K562 (cell line): ENCODE measurements around the gene ATG14. TPM values are rescaled to one million over a fixed set of nuclear protein-coding genes. Genes with fewer than 3 reads are reported as not detected.
A peak's percentile ranks its signal among the peaks of the same experiment; 100 is the strongest.

Experiments
- ATAC-seq: fragments of 200-7000 bp; cut with Tn5 transposase; 3 replicates; pipeline ENCODE4 v1.9.1; 2020; ENCODE audit warnings: moderate library complexity
- BruUV-seq: library from RNA; stranded (reverse); fragments of 400-500 nt; replicated peaks from 2 replicates; lab custom pipeline; 2021; lab: Mats Ljungman, UMichigan
- CTCF ChIA-PET: fragments of 300-600 bp; formaldehyde crosslinking; extraction: SDS; loops from one replicate; lab custom pipeline; 2021; ENCODE audit warnings: low intra/inter-chr PET ratio; lab: Yijun Ruan, JAX
- POLR2A ChIA-PET: fragments of 300-600, 350-650 bp; sonication (Branson Sonifier 250); formaldehyde crosslinking; extraction: SDS; loops from one replicate; lab custom pipeline; 2021; ENCODE audit warnings: antibody characterized with exemption, inconsistent platforms; lab: Yijun Ruan, JAX
- DNase-seq, 4 experiments: peaks; one replicate each; pipeline versions ENCODE4 v3.0.0 to v3.0.0-alpha.2; 2011 to 2018; ENCODE audit warnings: low spot score in 3 of 4, mixed read lengths in 3 of 4; ENCODE audit errors: extremely low read depth in 1 of 4
- FAIRE-seq: peaks from 2 replicates; lab custom pipeline; 2011; peaks lifted over from hg19 to GRCh38; lab: Jason Lieb, UNC
- H2AFZ ChIP-seq: 2 replicates; pipeline ENCODE4 v1.6.0; 2011; ENCODE audit warnings: low read depth, low read length, control low read depth, inconsistent platforms
- H3K27ac ChIP-seq: fragments of 200-600 bp; 3 replicates; pipeline ENCODE4 v1.8.0; 2011; ENCODE audit warnings: low read depth, mild to moderate bottlenecking, control low read depth, inconsistent platforms, low read length, moderate library complexity, mixed read lengths; ENCODE audit errors: extremely low read depth
- H3K27me3 ChIP-seq, 2 experiments: fragments of 300-600 bp in 1 of 2; 2 replicates in 1 of 2; 3 replicates in 1 of 2; pipeline versions ENCODE4 v1.6.0 to v1.8.0; 2011; ENCODE audit warnings: inconsistent platforms in 2 of 2, low read length in 2 of 2, mild to moderate bottlenecking in 1 of 2, mixed read lengths in 1 of 2, moderate library complexity in 1 of 2; ENCODE audit not compliant: control insufficient read depth in 2 of 2, insufficient read depth in 2 of 2
- H3K36me3 ChIP-seq: fragments of 300-600 bp; 3 replicates; pipeline ENCODE4 v1.8.0; 2011; ENCODE audit warnings: mild to moderate bottlenecking, low read length, inconsistent platforms; ENCODE audit not compliant: control insufficient read depth, insufficient read depth
- H3K4me1 ChIP-seq, 2 experiments: fragments of 200-600 bp in 1 of 2; replicated peaks in 1 of 2; 2 replicates in 1 of 2; 3 replicates in 1 of 2; pipeline versions ENCODE4 v1.5.1 to v1.8.0; 2011; ENCODE audit warnings: inconsistent platforms in 2 of 2, low read length in 2 of 2, mild to moderate bottlenecking in 1 of 2, mixed read lengths in 1 of 2, moderate library complexity in 1 of 2; ENCODE audit not compliant: control insufficient read depth in 2 of 2, insufficient read depth in 2 of 2
- H3K4me2 ChIP-seq: 2 replicates; pipeline ENCODE4 v1.6.1; 2011; ENCODE audit warnings: low read length, control low read depth, inconsistent platforms, mixed read lengths; ENCODE audit not compliant: insufficient read depth
- H3K4me3 ChIP-seq: fragments of 200-600 bp; sonication (generic), shearing (Covaris generic); 2 replicates; pipeline ENCODE4 v1.5.1; 2016; ENCODE audit warnings: control low read depth, inconsistent platforms
- H3K79me2 ChIP-seq: fragments of 200-600 bp; 3 replicates; pipeline ENCODE4 v1.8.0; 2011; ENCODE audit warnings: low read length, inconsistent platforms; ENCODE audit not compliant: control insufficient read depth, insufficient read depth
- H3K9ac ChIP-seq, 2 experiments: 2 replicates each; pipeline versions ENCODE4 v1.6.0 to v1.6.1; 2011; ENCODE audit warnings: low read depth in 2 of 2, low read length in 2 of 2, control low read depth in 1 of 2, inconsistent platforms in 1 of 2, mild to moderate bottlenecking in 1 of 2, mixed read lengths in 1 of 2; ENCODE audit not compliant: insufficient read depth in 1 of 2
- H3K9me1 ChIP-seq: one replicate; pipeline ENCODE4 v1.6.0; 2011; ENCODE audit warnings: inconsistent platforms, mild to moderate bottlenecking, low read length, moderate library complexity; ENCODE audit not compliant: control insufficient read depth, insufficient read depth
- H3K9me3 ChIP-seq: replicated peaks from 2 replicates; pipeline ENCODE4 v1.5.1; 2011; ENCODE audit warnings: low read depth, low read length, inconsistent platforms; ENCODE audit not compliant: control insufficient read depth, insufficient read depth
- H4K20me1 ChIP-seq: replicated peaks from 2 replicates; pipeline ENCODE4 v1.6.1; 2011; ENCODE audit warnings: low read length, inconsistent platforms, mixed read lengths; ENCODE audit not compliant: control insufficient read depth, insufficient read depth
- CAMTA2 ChIP-seq: fragments of 250-450 bp; sonication (Bioruptor Pico); conservative IDR thresholded peaks from 2 replicates; pipeline ENCODE4 v1.5.1; 2022
- LEF1 ChIP-seq: fragments of 450-650 bp; IDR thresholded peaks from 2 replicates; pipeline ENCODE4 v1.6.1; 2016; ENCODE audit warnings: mild to moderate bottlenecking
- NRF1 ChIP-seq, 2 experiments: fragments of 450-650 bp; IDR thresholded peaks in 1 of 2; conservative IDR thresholded peaks in 1 of 2; 2 replicates each; pipeline ENCODE4 v1.6.1; 2014; ENCODE audit warnings: mild to moderate bottlenecking in 2 of 2
- WGBS: fragments of 100-300 bp; shearing (Covaris generic); methylation state at CpG from one replicate; pipeline ENCODE4 v1.1.6; 2016; ENCODE audit warnings: low coverage, mixed read lengths; ENCODE audit not compliant: insufficient coverage; ENCODE audit errors: missing lambda C conversion rate; 5-methylcytosine and 5-hydroxymethylcytosine counted together
- in situ Hi-C: fragments of 300-500 bp; cut with MboI; formaldehyde crosslinking; loops from 4 replicates; pipeline ENCODE4 v1.15.0; 2018; ENCODE audit warnings: inconsistent platforms, mixed read lengths
- intact Hi-C: fragments of 100-400 bp; cut with micrococcal nuclease; formaldehyde crosslinking; loops from 2 replicates; pipeline ENCODE4 v1.14.2; 2022
- polyA plus RNA-seq, 8 experiments: library from polyadenylated mRNA; depleted of rRNA in 4 of 8; stranded (reverse) in 5 of 8; unstranded in 3 of 8; fragments of >200 nt; fragmentation: Nextera tagmentation in 2 of 8; fragmentation: Illumina TruSeq in 1 of 8; extraction: Ambion mirVana in 2 of 8; extraction: Trizol in 1 of 8; gene quantifications; 2 replicates each; pipeline versions ENCODE4 v1.2.1 to v1.2.3, GENCODE V29; 2011 to 2014; ENCODE audit warnings: inconsistent platforms in 1 of 8, missing spikeins in 1 of 8
- total RNA-seq, 7 experiments: library from RNA; depleted of rRNA in 6 of 7; stranded (reverse); fragments of >200 nt in 6 of 7; fragmentation: Illumina TruSeq in 2 of 7; extraction: Trizol in 2 of 7; gene quantifications; 2 replicates each; pipeline versions ENCODE4 v1.2.1 to v1.2.3, GENCODE V29; 2011 to 2021; ENCODE audit warnings: low replicate concordance in 1 of 7
- TF ChIP-seq, protein P1 (sequence below): fragments of 200-800 bp; sonication (Bioruptor generic); IDR thresholded peaks from 2 replicates; pipeline ENCODE4 v1.6.1; 2017; ENCODE audit warnings: missing genetic modification characterization, missing compliant biosample characterization

Gene ATG14
- total and polyA plus RNA-seq, 9 of the 15 experiments (the other 6 are each of a cell fraction or from before 2014, with no cell fraction given): 0.55 to 4.2 (median 3.5) TPM

GRCh38 chr14:55386037-55386808, 25.4 kb downstream of the ATG14 start:
- in situ Hi-C loops (no loop called here), intact Hi-C loops (no loop called here)
- CTCF ChIA-PET: no interaction called here
- Histone ChIP-seq H3K9ac (no peak overlapping the region; a peak in 1 of 4 replicates), H3K36me3 (peaks cover 16% of the 10 kb centered on the region), H3K4me3 (no peak overlapping the region), H3K79me2 (no peaks in the 10 kb centered on the region), H3K4me2 (peak overlapping the region; percentile 37; the same call in 1 of the 2 replicates), H3K27ac (peak overlapping the region; percentile 37; the same call in 1 of the 3 replicates), H3K4me1 (peaks cover 24 to 72% of the 10 kb centered on the region in 2 experiments), H3K27me3 (no peaks in the 10 kb centered on the region), H3K9me1 (no peaks in the 10 kb centered on the region), H2AFZ (no peak overlapping the region), H4K20me1 (no peaks in the 10 kb centered on the region), H3K9me3 (no peaks in the 10 kb centered on the region)
- ATAC-seq (no peak), DNase-seq (peak in 1 of 4 experiments; percentile 33), FAIRE-seq (no peak)
- POLR2A ChIA-PET: interaction anchor here (0.6 to 1.0 kb wide), 3 partner anchors 15 to 31 kb away, joined by 3 read pairs; no protein-coding TSS in a partner anchor
- no TSS peak for BruUV-seq
- TF ChIP-seq LEF1 (no peak), NRF1 (conservative IDR thresholded peaks at IDR 0.05 in 1 of 2, IDR thresholded peaks at IDR 0.05 in 1 of 2) (peak; percentile 31 to 35; a peak in 2 of 4 replicates)
- 16% methylated on average over 6 of the region's 6 CpGs for WGBS

- peak overlapping the region; percentile 43 for H3K4me2 ChIP-seq
Observed at GRCh38 chr14:55384536-55384935, 27.1 kb downstream of the ATG14 start.

More at GRCh38 chr14:55384536-55384935, 27.1 kb downstream of the ATG14 start:
- FAIRE-seq (no peak), DNase-seq (no peak), ATAC-seq (no peak)
- no peak for TF ChIP-seq CAMTA2
- TF ChIP-seq, protein P1, sequence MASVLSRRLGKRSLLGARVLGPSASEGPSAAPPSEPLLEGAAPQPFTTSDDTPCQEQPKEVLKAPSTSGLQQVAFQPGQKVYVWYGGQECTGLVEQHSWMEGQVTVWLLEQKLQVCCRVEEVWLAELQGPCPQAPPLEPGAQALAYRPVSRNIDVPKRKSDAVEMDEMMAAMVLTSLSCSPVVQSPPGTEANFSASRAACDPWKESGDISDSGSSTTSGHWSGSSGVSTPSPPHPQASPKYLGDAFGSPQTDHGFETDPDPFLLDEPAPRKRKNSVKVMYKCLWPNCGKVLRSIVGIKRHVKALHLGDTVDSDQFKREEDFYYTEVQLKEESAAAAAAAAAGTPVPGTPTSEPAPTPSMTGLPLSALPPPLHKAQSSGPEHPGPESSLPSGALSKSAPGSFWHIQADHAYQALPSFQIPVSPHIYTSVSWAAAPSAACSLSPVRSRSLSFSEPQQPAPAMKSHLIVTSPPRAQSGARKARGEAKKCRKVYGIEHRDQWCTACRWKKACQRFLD (CRISPR knock-in tag): 0 out of 2 replicates have a peak, but pooled peaks have one; percentile 10
- Histone ChIP-seq H3K4me3 (no peak overlapping the region), H3K4me1 (peaks cover 24 to 72% of the 10 kb centered on the region in 2 experiments), H3K79me2 (no peaks in the 10 kb centered on the region), H3K9me3 (no peaks in the 10 kb centered on the region), H3K9ac (peak overlapping the region in 1 of 2 experiments; percentile 51; a peak in 2 of 4 replicates), H3K9me1 (no peaks in the 10 kb centered on the region), H3K27ac (peak overlapping the region; percentile 81), H4K20me1 (no peaks in the 10 kb centered on the region), H2AFZ (no peak overlapping the region), H3K27me3 (no peaks in the 10 kb centered on the region), H3K36me3 (peaks cover 28% of the 10 kb centered on the region)
- ChIA-PET POLR2A (no interaction called here), CTCF (no interaction called here)
- BruUV-seq: no TSS peak
- intact Hi-C loops: no loop called here
- in situ Hi-C loops: no loop called here
- 7% methylated on average over 3 of the region's 3 CpGs for WGBS
